ENCODE measurements around the gene ZNF552. TPM values are rescaled to one million over a fixed set of nuclear protein-coding genes. Genes with fewer than 3 reads are reported as not detected.

Gene ZNF552
- total and polyA plus RNA-seq, 2 of the 13 experiments (the other 11 are each of a cell fraction or from before 2014, with no cell fraction given) = 8.1 to 16.6 TPM

DNA sequence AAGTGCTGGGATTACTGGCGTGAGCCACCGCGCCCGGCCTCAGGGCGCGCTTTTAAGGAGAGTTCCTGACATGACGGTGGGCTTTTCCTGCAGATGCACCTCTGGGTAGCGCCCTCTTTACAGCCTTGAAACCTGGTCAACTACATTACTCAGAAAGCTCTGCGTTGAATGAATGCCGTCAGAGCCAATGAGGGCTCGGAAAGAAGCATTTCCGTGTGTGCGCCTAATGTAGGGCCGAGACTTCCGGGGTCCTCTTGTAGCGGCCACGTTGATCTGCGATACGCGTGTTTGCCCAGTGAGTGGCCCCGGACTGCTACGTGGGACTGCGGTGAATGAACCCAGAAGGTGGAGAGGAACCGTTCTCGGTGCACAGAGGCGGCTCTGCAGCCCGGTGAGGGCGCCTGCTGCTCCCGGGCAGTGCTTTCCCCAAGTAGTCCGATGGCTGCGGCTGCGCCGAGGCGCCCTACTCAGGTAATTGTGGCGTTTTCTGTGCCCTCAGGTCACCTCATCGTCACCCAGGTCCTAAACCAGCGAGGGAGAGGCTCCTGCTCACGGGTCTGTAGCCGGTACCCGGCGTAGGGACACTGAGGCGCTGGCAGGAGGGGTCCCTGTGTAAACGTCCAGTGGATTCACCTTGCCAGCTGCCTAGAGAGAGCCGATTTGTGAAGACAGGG is 4.9 kb upstream of the ZNF552 start (continued):
- TF ChIP-seq, protein P1, sequence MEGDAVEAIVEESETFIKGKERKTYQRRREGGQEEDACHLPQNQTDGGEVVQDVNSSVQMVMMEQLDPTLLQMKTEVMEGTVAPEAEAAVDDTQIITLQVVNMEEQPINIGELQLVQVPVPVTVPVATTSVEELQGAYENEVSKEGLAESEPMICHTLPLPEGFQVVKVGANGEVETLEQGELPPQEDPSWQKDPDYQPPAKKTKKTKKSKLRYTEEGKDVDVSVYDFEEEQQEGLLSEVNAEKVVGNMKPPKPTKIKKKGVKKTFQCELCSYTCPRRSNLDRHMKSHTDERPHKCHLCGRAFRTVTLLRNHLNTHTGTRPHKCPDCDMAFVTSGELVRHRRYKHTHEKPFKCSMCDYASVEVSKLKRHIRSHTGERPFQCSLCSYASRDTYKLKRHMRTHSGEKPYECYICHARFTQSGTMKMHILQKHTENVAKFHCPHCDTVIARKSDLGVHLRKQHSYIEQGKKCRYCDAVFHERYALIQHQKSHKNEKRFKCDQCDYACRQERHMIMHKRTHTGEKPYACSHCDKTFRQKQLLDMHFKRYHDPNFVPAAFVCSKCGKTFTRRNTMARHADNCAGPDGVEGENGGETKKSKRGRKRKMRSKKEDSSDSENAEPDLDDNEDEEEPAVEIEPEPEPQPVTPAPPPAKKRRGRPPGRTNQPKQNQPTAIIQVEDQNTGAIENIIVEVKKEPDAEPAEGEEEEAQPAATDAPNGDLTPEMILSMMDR (CRISPR knock-in tag; IDR thresholded peaks at IDR 0.05) = peak; percentile 66
- TF ChIP-seq CBX1 (IDR thresholded peaks at IDR 0.05; ENCODE audit: low read depth) = no peak
- no peak for TF ChIP-seq JDP2 (CRISPR knock-in tag; IDR thresholded peaks at IDR 0.05; ENCODE audit: borderline replicate concordance)
- TF ChIP-seq FOSL2 (CRISPR knock-in tag; IDR thresholded peaks at IDR 0.05) = peak; percentile 50
- no peak for TF ChIP-seq USF2 (IDR thresholded peaks at IDR 0.05; ENCODE audit: low read depth, low read length)
- no peak for TF ChIP-seq USF2 (CRISPR knock-in tag; IDR thresholded peaks at IDR 0.05; ENCODE audit: borderline replicate concordance)
- TF ChIP-seq, protein P2, sequence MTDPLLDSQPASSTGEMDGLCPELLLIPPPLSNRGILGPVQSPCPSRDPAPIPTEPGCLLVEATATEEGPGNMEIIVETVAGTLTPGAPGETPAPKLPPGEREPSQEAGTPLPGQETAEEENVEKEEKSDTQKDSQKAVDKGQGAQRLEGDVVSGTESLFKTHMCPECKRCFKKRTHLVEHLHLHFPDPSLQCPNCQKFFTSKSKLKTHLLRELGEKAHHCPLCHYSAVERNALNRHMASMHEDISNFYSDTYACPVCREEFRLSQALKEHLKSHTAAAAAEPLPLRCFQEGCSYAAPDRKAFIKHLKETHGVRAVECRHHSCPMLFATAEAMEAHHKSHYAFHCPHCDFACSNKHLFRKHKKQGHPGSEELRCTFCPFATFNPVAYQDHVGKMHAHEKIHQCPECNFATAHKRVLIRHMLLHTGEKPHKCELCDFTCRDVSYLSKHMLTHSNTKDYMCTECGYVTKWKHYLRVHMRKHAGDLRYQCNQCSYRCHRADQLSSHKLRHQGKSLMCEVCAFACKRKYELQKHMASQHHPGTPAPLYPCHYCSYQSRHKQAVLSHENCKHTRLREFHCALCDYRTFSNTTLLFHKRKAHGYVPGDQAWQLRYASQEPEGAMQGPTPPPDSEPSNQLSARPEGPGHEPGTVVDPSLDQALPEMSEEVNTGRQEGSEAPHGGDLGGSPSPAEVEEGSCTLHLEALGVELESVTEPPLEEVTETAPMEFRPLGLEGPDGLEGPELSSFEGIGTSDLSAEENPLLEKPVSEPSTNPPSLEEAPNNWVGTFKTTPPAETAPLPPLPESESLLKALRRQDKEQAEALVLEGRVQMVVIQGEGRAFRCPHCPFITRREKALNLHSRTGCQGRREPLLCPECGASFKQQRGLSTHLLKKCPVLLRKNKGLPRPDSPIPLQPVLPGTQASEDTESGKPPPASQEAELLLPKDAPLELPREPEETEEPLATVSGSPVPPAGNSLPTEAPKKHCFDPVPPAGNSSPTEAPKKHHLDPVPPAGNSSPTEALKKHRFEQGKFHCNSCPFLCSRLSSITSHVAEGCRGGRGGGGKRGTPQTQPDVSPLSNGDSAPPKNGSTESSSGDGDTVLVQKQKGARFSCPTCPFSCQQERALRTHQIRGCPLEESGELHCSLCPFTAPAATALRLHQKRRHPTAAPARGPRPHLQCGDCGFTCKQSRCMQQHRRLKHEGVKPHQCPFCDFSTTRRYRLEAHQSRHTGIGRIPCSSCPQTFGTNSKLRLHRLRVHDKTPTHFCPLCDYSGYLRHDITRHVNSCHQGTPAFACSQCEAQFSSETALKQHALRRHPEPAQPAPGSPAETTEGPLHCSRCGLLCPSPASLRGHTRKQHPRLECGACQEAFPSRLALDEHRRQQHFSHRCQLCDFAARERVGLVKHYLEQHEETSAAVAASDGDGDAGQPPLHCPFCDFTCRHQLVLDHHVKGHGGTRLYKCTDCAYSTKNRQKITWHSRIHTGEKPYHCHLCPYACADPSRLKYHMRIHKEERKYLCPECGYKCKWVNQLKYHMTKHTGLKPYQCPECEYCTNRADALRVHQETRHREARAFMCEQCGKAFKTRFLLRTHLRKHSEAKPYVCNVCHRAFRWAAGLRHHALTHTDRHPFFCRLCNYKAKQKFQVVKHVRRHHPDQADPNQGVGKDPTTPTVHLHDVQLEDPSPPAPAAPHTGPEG (CRISPR knock-in tag; IDR thresholded peaks at IDR 0.05) = 0 out of 2 replicates have a peak, but pooled peaks have one; percentile 51
- TF ChIP-seq POGZ (CRISPR knock-in tag; IDR thresholded peaks at IDR 0.05) = peak; percentile 52; the same call in 1 of the 2 replicates
- TF ChIP-seq DRAP1 (CRISPR knock-in tag; IDR thresholded peaks at IDR 0.05) = peak; percentile 90
- no peak for TF ChIP-seq CBX5 (CRISPR knock-in tag; IDR thresholded peaks at IDR 0.05; ENCODE audit: borderline replicate concordance)
- peak; percentile 79 for TF ChIP-seq CREM (IDR thresholded peaks at IDR 0.05)
- no peak for TF ChIP-seq CREM (CRISPR knock-in tag; IDR thresholded peaks at IDR 0.05)
- no peak for TF ChIP-seq STAT5B (CRISPR knock-in tag; IDR thresholded peaks at IDR 0.05)
- TF ChIP-seq NAIF1 (CRISPR knock-in tag; IDR thresholded peaks at IDR 0.05; ENCODE audit: borderline replicate concordance) = no peak
- TF ChIP-seq ZNF274 (CRISPR knock-in tag; IDR thresholded peaks at IDR 0.05) = peak; percentile 73; the same call in 1 of the 2 replicates
- TF ChIP-seq MED13 (CRISPR knock-in tag; IDR thresholded peaks at IDR 0.05) = 0 out of 2 replicates have a peak, but pooled peaks have one; percentile 43
- peak; percentile 58; the same call in 1 of the 2 replicates for TF ChIP-seq IRF2 (CRISPR knock-in tag; IDR thresholded peaks at IDR 0.05)
- TF ChIP-seq CCDC6 (CRISPR knock-in tag; IDR thresholded peaks at IDR 0.05) = no peak
